Activated CD8-positive, alpha-beta T cell treated with anti-CD3 and anti-CD28 coated beads, Interleukin-2, amount 10 ng/mL, durations not matched to agents 7 days and 5 days (primary cell): Measurements from ENCODE around the gene VEZF1. TPM values are rescaled to one million over a fixed set of nuclear protein-coding genes. Genes with fewer than 3 reads are reported as not detected.

Experiments
- ATAC-seq: fragments of 150-1000 bp; cut with Tn5 transposase; one replicate; pipeline ENCODE4 v1.10.0; 2021; ENCODE audit warnings: moderate library complexity
- CTCF ChIA-PET: fragments of 350-600 bp; sonication (Branson Sonifier 250); formaldehyde crosslinking; loops from one replicate; lab custom pipeline; 2021; ENCODE audit warnings: antibody characterized with exemption; lab: Charles Lee
- POLR2A ChIA-PET: fragments of 350-600 bp; sonication (Branson Sonifier 250); formaldehyde crosslinking; loops from one replicate; lab custom pipeline; 2021; ENCODE audit warnings: antibody characterized with exemption; lab: Charles Lee
- DNase-seq: peaks from one replicate; pipeline ENCODE4 v3.0.0-alpha.2; 2020
- H3K27ac Mint-ChIP-seq: one replicate; pipeline ENCODE4 v1.8.0; 2021; ENCODE audit warnings: mild to moderate bottlenecking, mixed read lengths
- H3K27me3 Mint-ChIP-seq: one replicate; pipeline ENCODE4 v1.8.0; 2021; ENCODE audit warnings: low read depth, mixed read lengths
- H3K36me3 Mint-ChIP-seq: one replicate; pipeline ENCODE4 v1.8.0; 2021; ENCODE audit warnings: low read depth, mixed read lengths
- H3K4me1 Mint-ChIP-seq: one replicate; pipeline ENCODE4 v1.8.0; 2021; ENCODE audit warnings: low read depth, mixed read lengths
- H3K4me3 Mint-ChIP-seq: one replicate; pipeline ENCODE4 v1.8.0; 2021; ENCODE audit warnings: mild to moderate bottlenecking, mixed read lengths
- H3K9me3 Mint-ChIP-seq: one replicate; pipeline ENCODE4 v1.8.0; 2022; ENCODE audit warnings: mixed read lengths; ENCODE audit not compliant: insufficient read depth
- total RNA-seq, 2 experiments: library from RNA; stranded (reverse); gene quantifications; one replicate each; pipeline ENCODE4 v1.2.3, GENCODE V29; 2021

The VEZF1 gene
- total RNA-seq, 2 experiments from 2014 or later, result 37.5 to 37.6 TPM

DNA sequence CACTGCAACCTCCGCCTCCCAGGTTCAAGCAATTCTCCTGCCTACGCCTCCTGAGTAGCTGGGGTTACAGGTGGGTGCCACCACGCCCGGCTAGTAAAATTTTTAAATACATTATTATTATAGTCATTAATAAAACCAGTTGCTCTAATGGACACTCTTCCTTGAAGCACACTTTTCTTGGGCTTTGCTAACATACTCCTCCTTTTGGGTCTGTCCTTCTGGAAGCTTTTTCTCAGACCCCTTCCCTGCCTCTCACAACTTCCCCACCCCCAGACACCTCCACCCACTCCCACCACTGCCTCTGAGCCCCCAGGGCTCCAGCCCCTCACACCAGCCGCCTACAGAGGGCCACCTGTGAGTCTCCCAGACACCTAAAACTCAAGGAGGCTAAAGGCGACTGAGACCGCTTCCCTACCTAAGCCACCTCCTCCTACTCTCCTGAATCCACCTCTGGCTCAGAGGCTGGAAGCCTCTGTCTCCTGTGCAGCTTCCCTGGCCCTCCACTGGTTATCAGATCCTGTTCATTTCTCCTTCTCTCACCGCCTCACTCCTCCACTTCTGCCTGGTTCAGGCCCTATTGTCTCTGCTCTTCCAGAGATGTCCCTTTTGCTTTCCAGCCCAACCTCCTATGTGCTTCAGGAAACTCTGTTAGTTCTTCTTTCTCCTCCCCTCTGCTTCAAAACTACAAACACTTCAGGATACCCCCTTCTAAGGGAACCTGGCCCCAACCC, 30.8 kb downstream of the VEZF1 start:
- Mint-ChIP-seq H3K4me3 (no peak overlapping the region), H3K27ac (no peak overlapping the region), H3K9me3 (no peaks in the 10 kb centered on the region), H3K4me1 (peaks cover 27% of the 10 kb centered on the region), H3K27me3 (peaks cover 64% of the 10 kb centered on the region), H3K36me3 (no peaks in the 10 kb centered on the region)
- ChIA-PET CTCF (interaction anchor here (2.4 kb wide), 1 partner anchor 9 kb away, joined by 7 read pairs; no protein-coding TSS in a partner anchor), POLR2A (interaction anchor here (1.5 kb wide), 1 partner anchor 26 kb away, joined by 5 read pairs; no protein-coding TSS in a partner anchor)
- ATAC-seq (no peak), DNase-seq (no peak)

GRCh38 chr17:57956291-57957119, 31.5 kb downstream of the VEZF1 start:
- H3K27ac Mint-ChIP-seq, result peak overlapping the region; percentile 18
- POLR2A ChIA-PET, result interaction anchor here (0.9 to 1.5 kb wide), 3 partner anchors 27 to 96 kb away, joined by 3 to 5 read pairs (median 3); no protein-coding TSS in a partner anchor
- peak; percentile 77 for DNase-seq
- ATAC-seq, result peak; percentile 57
- H3K4me3 Mint-ChIP-seq, result peak overlapping the region; percentile 10
- H3K4me1 Mint-ChIP-seq, result peaks cover 29% of the 10 kb centered on the region
- peaks cover 61% of the 10 kb centered on the region for H3K27me3 Mint-ChIP-seq
- H3K36me3 Mint-ChIP-seq, result no peaks in the 10 kb centered on the region
- CTCF ChIA-PET, result interaction anchor here (0.6 to 4.7 kb wide), 10 partner anchors 9 to 217 kb away, joined by 3 to 20 read pairs (median 3); no protein-coding TSS in a partner anchor
- H3K9me3 Mint-ChIP-seq, result no peaks in the 10 kb centered on the region

- ATAC-seq (peak; percentile 84), DNase-seq (peak; percentile 66)
- Mint-ChIP-seq H3K4me3 (peak within 1 kb of the TSS; percentile 40), H3K4me1 (peaks cover 36% of the 10 kb centered on the region), H3K27me3 (peaks cover 64% of the 10 kb centered on the region), H3K9me3 (no peaks in the 10 kb centered on the region), H3K36me3 (no peaks in the 10 kb centered on the region), H3K27ac (no peak within 1 kb of the TSS)
- ChIA-PET CTCF (interaction anchor here (0.6 to 4.7 kb wide), 10 partner anchors 8 to 218 kb away, joined by 3 to 20 read pairs (median 4); no protein-coding TSS in a partner anchor), POLR2A (interaction anchor here (0.9 to 1.5 kb wide), 3 partner anchors 28 to 95 kb away, joined by 3 to 5 read pairs (median 3); no protein-coding TSS in a partner anchor)
Observed at GRCh38 chr17:57955183-57955931, 32.7 kb downstream of the VEZF1 start, which contains the start of gene CUEDC1. Gene CUEDC1 (minus strand): TSS chr17:57955412. CDS start chr17:57885564, 69,848 bp downstream.

GRCh38 chr17:57954397-57955182, 33.5 kb downstream of the VEZF1 start:
- Mint-ChIP-seq H3K27me3 (peaks cover 61% of the 10 kb centered on the region), H3K27ac (no peak overlapping the region), H3K9me3 (no peaks in the 10 kb centered on the region), H3K4me1 (peaks cover 41% of the 10 kb centered on the region), H3K4me3 (peak overlapping the region; percentile 40), H3K36me3 (no peaks in the 10 kb centered on the region)
- DNase-seq (no peak), ATAC-seq (no peak)
- POLR2A ChIA-PET, result no interaction called here
- CTCF ChIA-PET, result interaction anchor here (1.1 to 4.7 kb wide), 6 partner anchors 15 to 94 kb away, joined by 3 to 20 read pairs (median 4); no protein-coding TSS in a partner anchor

DNA sequence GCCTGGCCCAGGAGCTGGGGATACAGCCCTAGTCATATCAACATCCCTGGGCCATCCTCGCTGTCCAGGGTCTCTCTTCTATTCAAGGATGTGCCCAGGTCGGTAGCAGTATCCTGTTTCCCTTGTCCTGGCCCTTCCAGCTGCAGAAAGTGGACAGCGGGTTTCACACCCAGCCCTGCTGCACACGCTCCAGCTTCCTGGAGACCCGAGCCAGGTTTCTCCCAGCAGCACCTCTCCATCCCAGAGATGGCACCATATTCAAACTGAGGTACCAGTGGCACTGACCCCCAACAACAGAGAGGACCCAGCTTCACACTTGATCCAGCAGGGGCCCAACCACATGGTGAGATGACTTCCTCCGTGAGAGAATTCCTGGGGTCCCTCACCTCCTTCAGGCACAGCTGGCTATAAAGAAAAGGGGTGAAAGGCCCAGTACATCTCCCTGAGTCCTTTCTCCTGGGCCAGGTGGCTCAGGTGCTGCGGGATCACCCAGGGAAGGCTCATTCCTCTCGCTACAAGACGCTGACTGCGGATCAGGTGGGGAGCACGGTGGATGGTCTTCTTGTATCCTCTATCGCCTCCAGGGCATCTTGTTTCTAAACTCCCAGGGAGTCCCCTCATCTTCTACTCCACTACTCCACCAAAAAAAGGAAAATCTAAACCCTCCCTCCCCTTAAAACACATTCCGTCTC, 34.2 kb downstream of the VEZF1 start:
- Mint-ChIP-seq H3K27me3 (peaks cover 59% of the 10 kb centered on the region), H3K27ac (no peak overlapping the region), H3K4me1 (peaks cover 46% of the 10 kb centered on the region), H3K36me3 (no peaks in the 10 kb centered on the region), H3K9me3 (no peaks in the 10 kb centered on the region), H3K4me3 (peak overlapping the region; percentile 40)
- DNase-seq, result no peak
- no peak for ATAC-seq
- ChIA-PET CTCF (interaction anchor here (1.2 to 4.7 kb wide), 6 partner anchors 14 to 170 kb away, joined by 3 to 20 read pairs (median 4); no protein-coding TSS in a partner anchor), POLR2A (no interaction called here)

- Mint-ChIP-seq H3K4me3 (no peak overlapping the region), H3K27me3 (peaks cover 63% of the 10 kb centered on the region), H3K27ac (no peak overlapping the region), H3K4me1 (peaks cover 53% of the 10 kb centered on the region), H3K36me3 (no peaks in the 10 kb centered on the region), H3K9me3 (no peaks in the 10 kb centered on the region)
- DNase-seq, result no peak
- ATAC-seq, result no peak
- POLR2A ChIA-PET, result no interaction called here
- CTCF ChIA-PET, result interaction anchor here (0.8 to 4.7 kb wide), 8 partner anchors 14 to 170 kb away, joined by 3 to 20 read pairs (median 3); no protein-coding TSS in a partner anchor
Observed at GRCh38 chr17:57953219-57953618, 34.8 kb downstream of the VEZF1 start.

DNA sequence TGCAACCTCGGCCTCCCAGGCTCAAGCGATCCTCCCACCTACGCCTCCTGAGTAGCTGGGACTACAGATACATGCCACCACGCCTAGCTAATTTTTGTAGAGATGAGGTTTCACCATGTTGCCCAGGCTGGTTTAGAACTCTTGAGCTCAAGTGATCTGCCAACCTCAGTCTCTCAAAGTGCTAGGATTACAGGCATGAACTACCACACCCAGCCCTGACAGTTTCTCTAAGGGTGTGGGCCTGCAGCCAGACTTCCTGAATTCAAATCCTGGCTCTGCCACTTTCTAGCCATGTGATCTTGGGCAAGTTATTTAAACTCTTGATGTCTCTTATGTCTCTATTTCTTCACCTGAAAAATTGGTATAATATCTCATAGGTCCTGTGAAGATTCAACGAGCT, 38.4 kb downstream of the VEZF1 start:
- H3K27ac Mint-ChIP-seq, result no peak overlapping the region
- CTCF ChIA-PET, result interaction anchor here (0.9 to 1.7 kb wide), 3 partner anchors 89 to 166 kb away, joined by 3 to 5 read pairs (median 3); no protein-coding TSS in a partner anchor
- ATAC-seq, result no peak

DNA sequence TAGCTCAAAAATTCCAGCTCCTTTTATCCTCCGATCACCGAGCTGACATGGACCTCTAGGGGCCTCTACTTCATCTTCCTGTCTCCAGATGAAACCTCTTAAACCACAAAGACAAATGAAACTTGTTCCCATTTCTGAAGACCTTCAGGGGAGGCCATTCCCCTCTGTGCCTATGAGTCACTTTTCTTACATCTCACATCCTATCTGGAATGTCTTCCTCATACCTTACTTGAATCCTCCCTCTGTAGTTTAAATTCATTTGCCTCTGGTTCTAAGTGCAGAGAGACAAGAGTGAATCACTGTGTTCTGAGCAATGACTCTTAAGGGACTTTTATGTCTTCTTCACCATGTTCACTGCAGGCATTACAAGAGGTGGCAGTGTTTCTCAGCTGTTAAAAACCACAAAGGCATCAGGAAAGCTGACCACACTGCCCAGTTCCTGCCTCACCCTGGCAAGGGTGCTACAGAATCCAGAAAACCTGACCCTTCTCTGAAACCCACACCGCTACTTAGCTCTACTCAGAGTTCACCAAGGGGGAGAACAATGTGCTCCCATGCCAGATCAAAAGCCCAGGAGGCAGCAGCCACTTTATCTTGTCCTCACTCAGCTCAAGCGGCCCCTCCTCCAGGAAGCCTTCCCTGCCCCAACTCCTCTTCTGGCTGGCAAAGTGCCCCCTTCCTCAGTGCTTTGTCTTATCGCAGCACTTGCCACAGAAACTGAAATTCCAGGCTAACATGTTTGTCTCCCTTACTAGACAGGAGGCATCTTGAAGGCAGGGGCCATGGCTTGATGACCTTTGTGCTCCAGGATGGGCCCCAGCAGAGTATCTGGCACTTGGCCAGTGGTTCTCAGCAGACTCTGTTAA, 39.3 kb downstream of the VEZF1 start:
- POLR2A ChIA-PET, result interaction anchor here (0.6 kb wide), 1 partner anchor 619 kb away, joined by 3 read pairs; no protein-coding TSS in a partner anchor

More for the DNA sequence above, 38.4 kb downstream of the VEZF1 start:
- Mint-ChIP-seq H3K9me3 (no peaks in the 10 kb centered on the region), H3K27me3 (peaks cover 58% of the 10 kb centered on the region), H3K36me3 (no peaks in the 10 kb centered on the region), H3K4me3 (no peak overlapping the region), H3K4me1 (peaks cover 47% of the 10 kb centered on the region)
- POLR2A ChIA-PET, result no interaction called here
- DNase-seq, result no peak

GRCh38 chr17:57948169-57948554, 39.9 kb downstream of the VEZF1 start:
- H3K9me3 Mint-ChIP-seq, result no peaks in the 10 kb centered on the region
- H3K36me3 Mint-ChIP-seq, result no peaks in the 10 kb centered on the region
- ATAC-seq (no peak), DNase-seq (no peak)
- no peak overlapping the region for H3K27ac Mint-ChIP-seq
- peaks cover 44% of the 10 kb centered on the region for H3K4me1 Mint-ChIP-seq
- ChIA-PET POLR2A (no interaction called here), CTCF (interaction anchor here (0.9 to 3.2 kb wide), 7 partner anchors 46 to 224 kb away, joined by 3 to 16 read pairs (median 6); no protein-coding TSS in a partner anchor)
- H3K4me3 Mint-ChIP-seq, result no peak overlapping the region
- peaks cover 55% of the 10 kb centered on the region for H3K27me3 Mint-ChIP-seq

More for the DNA sequence above, 39.3 kb downstream of the VEZF1 start:
- Mint-ChIP-seq H3K4me3 (no peak overlapping the region), H3K4me1 (peaks cover 44% of the 10 kb centered on the region), H3K9me3 (no peaks in the 10 kb centered on the region), H3K27me3 (peaks cover 55% of the 10 kb centered on the region), H3K27ac (no peak overlapping the region), H3K36me3 (no peaks in the 10 kb centered on the region)
- no peak for DNase-seq
- CTCF ChIA-PET, result interaction anchor here (0.9 to 3.2 kb wide), 6 partner anchors 45 to 116 kb away, joined by 3 to 16 read pairs (median 4); no protein-coding TSS in a partner anchor
- ATAC-seq, result no peak
